A549 (cell line): Measurements from ENCODE around the gene POMT1.

Experiments
- BCL3 ChIP-seq: fragments of >200 bp; sonication (Bioruptor Twin); formaldehyde crosslinking; IDR thresholded peaks from 3 replicates; pipeline ENCODE4 v1.6.1; 2016
- ELK1 ChIP-seq: fragments of 150-350 bp; IDR thresholded peaks from 2 replicates; pipeline ENCODE4 v1.6.1; 2014; ENCODE audit warnings: low read depth, mild to moderate bottlenecking, low read length
- ESRRA ChIP-seq: fragments of 150-350 bp; IDR thresholded peaks from 2 replicates; pipeline ENCODE4 v1.6.1; 2014; ENCODE audit warnings: mild to moderate bottlenecking, low read length, borderline replicate concordance
- JUN ChIP-seq, 2 experiments: fragments of >200 bp; sonication (Bioruptor Twin); formaldehyde crosslinking; IDR thresholded peaks; 2 replicates in 1 of 2; 3 replicates in 1 of 2; pipeline ENCODE4 v1.6.1; 2016 to 2017
- POLR2A ChIP-seq: IDR thresholded peaks from 2 replicates; pipeline ENCODE4 v1.6.1; 2012; ENCODE audit warnings: mild to moderate bottlenecking, low read length
- TF ChIP-seq, protein P1 (sequence below): IDR thresholded peaks from 2 replicates; pipeline ENCODE4 v1.6.1; 2012
- TF ChIP-seq, protein P2 (sequence below): fragments of >200 bp; sonication (Bioruptor Twin); formaldehyde crosslinking; IDR thresholded peaks from 3 replicates; pipeline ENCODE4 v1.5.1; 2016
- TF ChIP-seq, protein P3 (sequence below): IDR thresholded peaks from 2 replicates; pipeline ENCODE4 v1.6.1; 2012

DNA sequence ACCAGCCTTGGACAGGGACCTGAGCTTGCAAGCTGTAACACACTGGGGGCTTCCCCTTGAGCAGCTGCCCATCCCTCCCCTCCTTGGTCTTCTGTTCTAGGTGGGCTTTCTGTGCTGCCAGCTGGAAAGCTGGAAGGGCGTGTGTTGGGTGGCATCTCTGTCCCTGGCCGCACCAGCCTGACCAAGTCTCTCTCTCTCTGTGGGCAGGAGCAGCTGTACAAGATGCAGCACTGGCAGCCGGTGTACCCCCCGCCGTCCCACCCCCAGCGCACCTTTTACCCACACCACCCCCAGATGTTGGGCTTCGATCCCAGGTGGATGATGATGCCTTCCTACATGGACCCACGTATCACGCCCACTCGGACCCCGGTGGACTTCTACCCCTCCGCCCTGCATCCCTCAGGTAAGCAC, 32.1 kb upstream of the POMT1 start:
- TF ChIP-seq POLR2A (no peak), BCL3 (no peak), JUN (IDR thresholded peaks at IDR 0.05) (no peak), ELK1 (no peak), ESRRA (no peak)
- TF ChIP-seq, protein P1, sequence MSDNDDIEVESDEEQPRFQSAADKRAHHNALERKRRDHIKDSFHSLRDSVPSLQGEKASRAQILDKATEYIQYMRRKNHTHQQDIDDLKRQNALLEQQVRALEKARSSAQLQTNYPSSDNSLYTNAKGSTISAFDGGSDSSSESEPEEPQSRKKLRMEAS, result no peak
- TF ChIP-seq, protein P2, sequence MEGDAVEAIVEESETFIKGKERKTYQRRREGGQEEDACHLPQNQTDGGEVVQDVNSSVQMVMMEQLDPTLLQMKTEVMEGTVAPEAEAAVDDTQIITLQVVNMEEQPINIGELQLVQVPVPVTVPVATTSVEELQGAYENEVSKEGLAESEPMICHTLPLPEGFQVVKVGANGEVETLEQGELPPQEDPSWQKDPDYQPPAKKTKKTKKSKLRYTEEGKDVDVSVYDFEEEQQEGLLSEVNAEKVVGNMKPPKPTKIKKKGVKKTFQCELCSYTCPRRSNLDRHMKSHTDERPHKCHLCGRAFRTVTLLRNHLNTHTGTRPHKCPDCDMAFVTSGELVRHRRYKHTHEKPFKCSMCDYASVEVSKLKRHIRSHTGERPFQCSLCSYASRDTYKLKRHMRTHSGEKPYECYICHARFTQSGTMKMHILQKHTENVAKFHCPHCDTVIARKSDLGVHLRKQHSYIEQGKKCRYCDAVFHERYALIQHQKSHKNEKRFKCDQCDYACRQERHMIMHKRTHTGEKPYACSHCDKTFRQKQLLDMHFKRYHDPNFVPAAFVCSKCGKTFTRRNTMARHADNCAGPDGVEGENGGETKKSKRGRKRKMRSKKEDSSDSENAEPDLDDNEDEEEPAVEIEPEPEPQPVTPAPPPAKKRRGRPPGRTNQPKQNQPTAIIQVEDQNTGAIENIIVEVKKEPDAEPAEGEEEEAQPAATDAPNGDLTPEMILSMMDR, result no peak
- TF ChIP-seq, protein P3, sequence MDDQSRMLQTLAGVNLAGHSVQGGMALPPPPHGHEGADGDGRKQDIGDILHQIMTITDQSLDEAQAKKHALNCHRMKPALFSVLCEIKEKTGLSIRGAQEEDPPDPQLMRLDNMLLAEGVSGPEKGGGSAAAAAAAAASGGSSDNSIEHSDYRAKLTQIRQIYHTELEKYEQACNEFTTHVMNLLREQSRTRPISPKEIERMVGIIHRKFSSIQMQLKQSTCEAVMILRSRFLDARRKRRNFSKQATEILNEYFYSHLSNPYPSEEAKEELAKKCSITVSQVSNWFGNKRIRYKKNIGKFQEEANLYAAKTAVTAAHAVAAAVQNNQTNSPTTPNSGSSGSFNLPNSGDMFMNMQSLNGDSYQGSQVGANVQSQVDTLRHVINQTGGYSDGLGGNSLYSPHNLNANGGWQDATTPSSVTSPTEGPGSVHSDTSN, result no peak
